ENCODE data around the gene TM7SF2. TPM values are rescaled to one million over a fixed set of nuclear protein-coding genes. Genes with fewer than 3 reads are reported as not detected.
"Not testable (repeated sequence)": the region's sequence is repeated elsewhere in the genome, so short reads cannot be mapped to it uniquely, and the experiment has no call there.

Gene TM7SF2
- polyA plus RNA-seq, 1 experiment, result 10.3 TPM

DNA sequence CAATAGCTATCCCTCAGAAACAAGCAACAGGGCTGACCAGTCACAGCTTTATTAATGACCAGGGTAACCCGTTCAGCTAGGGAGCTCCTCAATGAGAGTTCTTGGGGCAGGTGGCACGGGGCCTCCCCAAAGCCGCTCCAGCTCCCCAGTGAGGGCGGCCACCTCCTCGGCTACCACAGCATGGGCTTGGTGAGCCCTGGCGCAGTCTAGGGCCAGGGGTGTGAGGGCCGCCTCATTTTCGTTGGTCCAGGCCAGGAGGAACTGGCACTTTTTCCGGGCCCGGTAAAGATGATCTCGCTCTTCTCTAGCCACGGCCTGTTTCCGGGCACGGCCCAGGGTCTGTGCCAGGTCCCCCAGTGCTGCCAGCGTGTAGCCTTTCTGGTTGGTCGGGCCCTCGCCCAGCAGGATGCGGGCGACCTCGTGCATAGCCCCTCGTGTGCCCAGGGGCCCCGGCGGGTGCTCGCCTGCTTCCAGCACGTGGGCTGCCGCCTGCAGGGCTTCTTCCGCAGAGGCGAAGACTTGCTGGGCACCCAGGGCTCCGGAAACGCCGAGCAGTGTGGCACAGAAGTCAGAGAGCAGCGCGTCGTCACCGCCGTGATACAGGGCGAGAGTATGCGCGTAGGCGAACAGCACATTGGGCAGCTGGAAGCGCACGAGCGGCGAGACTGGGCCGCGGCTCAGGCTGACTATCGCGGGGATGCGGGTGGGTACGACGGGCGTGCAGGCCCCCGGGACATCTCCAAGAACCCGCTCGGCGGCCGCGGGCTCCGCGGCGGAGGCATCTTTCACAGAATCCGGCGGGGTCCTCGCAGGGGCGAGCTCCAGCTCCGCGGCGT lies 4.9 kb downstream of the TM7SF2 start:
- DNase-seq (ENCODE audit: low read depth, low spot score), result peak; percentile 36
- TF ChIP-seq, protein P1, sequence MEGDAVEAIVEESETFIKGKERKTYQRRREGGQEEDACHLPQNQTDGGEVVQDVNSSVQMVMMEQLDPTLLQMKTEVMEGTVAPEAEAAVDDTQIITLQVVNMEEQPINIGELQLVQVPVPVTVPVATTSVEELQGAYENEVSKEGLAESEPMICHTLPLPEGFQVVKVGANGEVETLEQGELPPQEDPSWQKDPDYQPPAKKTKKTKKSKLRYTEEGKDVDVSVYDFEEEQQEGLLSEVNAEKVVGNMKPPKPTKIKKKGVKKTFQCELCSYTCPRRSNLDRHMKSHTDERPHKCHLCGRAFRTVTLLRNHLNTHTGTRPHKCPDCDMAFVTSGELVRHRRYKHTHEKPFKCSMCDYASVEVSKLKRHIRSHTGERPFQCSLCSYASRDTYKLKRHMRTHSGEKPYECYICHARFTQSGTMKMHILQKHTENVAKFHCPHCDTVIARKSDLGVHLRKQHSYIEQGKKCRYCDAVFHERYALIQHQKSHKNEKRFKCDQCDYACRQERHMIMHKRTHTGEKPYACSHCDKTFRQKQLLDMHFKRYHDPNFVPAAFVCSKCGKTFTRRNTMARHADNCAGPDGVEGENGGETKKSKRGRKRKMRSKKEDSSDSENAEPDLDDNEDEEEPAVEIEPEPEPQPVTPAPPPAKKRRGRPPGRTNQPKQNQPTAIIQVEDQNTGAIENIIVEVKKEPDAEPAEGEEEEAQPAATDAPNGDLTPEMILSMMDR (IDR thresholded peaks at IDR 0.05; ENCODE audit: low read depth, low read length), result no peak

DNA sequence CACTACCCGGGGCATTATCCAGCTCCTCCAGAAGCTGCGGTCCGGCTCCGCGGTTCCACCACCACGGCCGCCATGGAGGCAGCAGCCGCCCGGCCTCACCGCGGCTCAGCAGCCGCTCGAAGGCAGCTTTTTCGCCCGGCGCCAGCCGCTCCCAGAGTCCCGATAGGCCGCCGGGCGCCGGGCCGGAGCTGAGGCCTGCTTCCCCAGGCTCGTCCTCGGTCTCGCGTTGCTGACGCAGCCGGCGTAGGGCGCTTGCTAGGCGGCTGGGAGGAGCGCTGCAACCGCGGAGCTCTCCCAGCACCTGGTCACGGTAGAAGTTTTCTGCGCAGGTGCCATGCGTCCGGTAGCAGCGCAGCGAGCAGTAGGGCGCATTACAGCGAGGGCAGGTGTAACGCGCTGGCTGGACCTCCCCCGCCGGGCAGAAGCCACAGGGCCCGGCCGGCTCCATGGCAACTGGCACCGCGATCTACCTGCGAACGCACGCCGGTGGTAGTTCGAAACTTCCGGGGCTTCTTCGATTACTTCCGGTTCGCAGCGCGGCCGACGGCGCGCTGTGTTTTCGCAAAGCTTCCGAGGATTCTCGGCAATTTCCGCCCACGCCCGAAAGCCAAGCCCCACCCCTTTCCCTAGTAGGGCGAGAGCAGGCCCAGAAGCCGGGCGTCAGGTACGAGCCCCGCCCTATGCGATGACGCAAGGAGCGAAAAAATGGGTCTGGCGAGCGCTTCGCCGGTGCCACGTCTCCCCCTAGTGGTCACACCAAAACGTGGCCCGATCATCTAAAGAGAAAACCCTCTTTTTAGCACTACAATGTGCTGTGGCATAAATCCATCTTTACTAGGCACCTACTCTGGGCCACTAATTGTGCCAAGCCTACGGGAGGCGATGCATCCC lies 5.8 kb downstream of the TM7SF2 start, which contains the start of gene ZNHIT2:
Gene ZNHIT2, minus strand, starts transcription at position 496 of the 891 bp plus-strand sequence. Its CDS starts 48 bp downstream, at position 448.
- POLR2A ChIA-PET, result interaction anchor here (0.5 to 2.7 kb wide), 7 partner anchors 17 to 216 kb away, joined by 3 to 14 read pairs (median 3); partner anchors contain the start of genes CAPN1, DPF2 and SYVN1
- peak; percentile 98 for DNase-seq (ENCODE audit: low read depth, low spot score)
- TF ChIP-seq, protein P1 (IDR thresholded peaks at IDR 0.05; ENCODE audit: low read depth, low read length), result peak; percentile 89
- peak within 1 kb of the TSS; percentile 73 for H3K27ac ChIP-seq (ENCODE audit: low read depth, low read length)
- H3K27me3 ChIP-seq (ENCODE audit: control insufficient read depth, insufficient read depth, low read length), result no peaks in the 10 kb centered on the region
- CTCF ChIA-PET, result interaction anchor here (0.6 to 1.2 kb wide), 8 partner anchors 13 to 249 kb away, joined by 3 to 8 read pairs (median 3); no protein-coding TSS in a partner anchor
- peak within 1 kb of the TSS; percentile 92 for H3K4me3 ChIP-seq (ENCODE audit: low read depth, low read length)
- peaks cover 3% of the 10 kb centered on the region; the same call in 1 of the 2 replicates for H3K9me3 ChIP-seq (ENCODE audit: control insufficient read depth, insufficient read depth, low read length)

More for the DNA sequence above, 4.9 kb downstream of the TM7SF2 start:
- Histone ChIP-seq H3K4me3 (ENCODE audit: low read depth, low read length) (peak overlapping the region; percentile 92), H3K27me3 (ENCODE audit: control insufficient read depth, insufficient read depth, low read length) (no peaks in the 10 kb centered on the region), H3K27ac (ENCODE audit: low read depth, low read length) (peak overlapping the region; percentile 73), H3K9me3 (ENCODE audit: control insufficient read depth, insufficient read depth, low read length) (peaks cover 3% of the 10 kb centered on the region; the same call in 1 of the 2 replicates)
- ChIA-PET POLR2A (interaction anchor here (1.0 to 2.7 kb wide), 3 partner anchors 18 to 199 kb away, joined by 3 to 14 read pairs (median 5); partner anchors contain the start of genes CAPN1 and SYVN1), CTCF (interaction anchor here (0.9 to 1.2 kb wide), 3 partner anchors 14 to 228 kb away, joined by 3 to 5 read pairs (median 3); no protein-coding TSS in a partner anchor)

DNA sequence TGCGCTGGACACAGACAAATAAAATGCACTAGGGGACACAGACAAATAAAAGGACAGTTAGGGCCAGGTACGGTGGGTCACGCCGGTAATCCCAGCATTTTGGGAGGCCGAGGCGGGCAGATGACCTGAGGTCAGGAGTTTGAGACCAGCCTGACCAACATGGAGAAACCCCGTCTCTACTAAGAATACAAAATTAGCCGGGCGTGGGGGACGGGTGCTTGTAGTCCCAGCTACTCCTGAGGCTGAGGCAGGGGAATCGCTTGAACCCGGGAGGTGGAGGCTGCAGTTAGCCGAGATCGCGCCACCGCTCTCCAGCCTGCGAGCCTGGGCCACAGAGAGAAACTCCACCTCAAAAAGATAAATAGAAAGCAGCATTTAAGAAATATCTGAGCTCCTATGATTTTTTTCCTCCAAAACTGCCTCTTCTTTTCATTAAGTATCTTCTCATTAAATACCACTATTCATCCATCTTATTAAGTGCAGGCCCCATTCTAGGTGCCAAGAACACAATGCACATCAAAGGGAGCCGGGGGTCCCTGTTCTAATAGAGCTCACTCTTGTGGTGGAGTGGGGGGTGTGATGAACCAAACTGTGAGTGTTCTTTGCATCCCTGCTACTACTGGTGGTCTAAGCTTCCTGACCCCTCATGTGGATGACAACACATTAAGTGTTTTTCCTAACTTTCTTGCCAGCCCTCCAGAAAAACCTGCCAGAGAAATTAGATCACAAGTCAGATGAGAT lies 6.6 kb downstream of the TM7SF2 start:
- ChIA-PET POLR2A (interaction anchor here (0.5 to 2.7 kb wide), 6 partner anchors 16 to 215 kb away, joined by 3 to 14 read pairs (median 4); partner anchors contain the start of genes CAPN1, DPF2 and SYVN1), CTCF (interaction anchor here (0.7 to 1.2 kb wide), 6 partner anchors 8 to 249 kb away, joined by 3 to 8 read pairs (median 3); no protein-coding TSS in a partner anchor)
- no peak for DNase-seq (ENCODE audit: low read depth, low spot score)

DNA sequence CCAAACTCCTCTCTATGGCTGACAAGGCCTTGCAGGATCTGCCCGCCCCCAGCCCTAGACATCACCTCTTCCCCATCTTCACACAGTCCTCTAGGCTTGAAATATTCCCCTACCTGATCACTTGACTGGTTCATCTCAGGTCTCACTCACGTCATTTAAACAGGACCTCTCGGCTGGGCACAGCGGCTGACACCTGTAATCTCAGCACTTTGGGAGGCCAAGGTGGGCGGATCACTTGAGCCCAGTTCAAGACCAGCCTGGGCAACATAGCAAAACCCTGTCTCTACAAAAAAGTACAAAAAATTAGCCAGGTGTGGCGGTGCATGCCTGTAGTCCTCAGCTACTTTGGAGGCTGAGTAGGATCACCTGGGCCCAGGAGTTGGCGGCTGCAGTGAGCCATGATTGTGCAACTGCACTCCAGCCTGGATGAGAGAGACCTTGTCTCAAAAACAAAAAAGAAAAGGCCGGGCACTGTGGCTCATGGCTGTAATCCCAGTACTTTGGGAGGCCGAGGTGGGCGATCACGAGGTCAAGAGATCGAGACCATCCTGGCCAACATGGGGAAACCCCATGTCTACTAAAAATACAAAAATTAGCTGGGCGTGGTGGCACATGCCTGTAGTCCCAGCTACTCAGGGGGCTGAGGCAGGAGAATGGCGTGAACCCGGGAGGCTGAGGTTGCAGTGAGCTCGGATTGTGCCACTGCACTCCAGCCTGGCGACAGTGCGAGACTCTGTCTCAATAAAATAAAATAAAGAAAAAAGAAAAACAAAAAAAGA lies 7.4 kb downstream of the TM7SF2 start:
- peak overlapping the region; percentile 2 for H3K27ac ChIP-seq (ENCODE audit: low read depth, low read length)
- POLR2A ChIA-PET, result interaction anchor here (2.7 kb wide), 1 partner anchor 15 kb away, joined by 14 read pairs; the partner anchor contains the start of gene SYVN1
- not testable (repeated sequence) for H3K9me3 ChIP-seq (ENCODE audit: control insufficient read depth, insufficient read depth, low read length); DNase-seq (ENCODE audit: low read depth, low spot score); H3K27me3 ChIP-seq (ENCODE audit: control insufficient read depth, insufficient read depth, low read length); H3K4me3 ChIP-seq (ENCODE audit: low read depth, low read length)
- CTCF ChIA-PET, result interaction anchor here (0.7 to 1.2 kb wide), 5 partner anchors 9 to 250 kb away, joined by 3 to 8 read pairs (median 3); no protein-coding TSS in a partner anchor

More for the DNA sequence above, 6.6 kb downstream of the TM7SF2 start:
- Histone ChIP-seq H3K9me3 (ENCODE audit: control insufficient read depth, insufficient read depth, low read length) (peaks cover 3% of the 10 kb centered on the region; the same call in 1 of the 2 replicates), H3K27ac (ENCODE audit: low read depth, low read length) (peak overlapping the region; percentile 31), H3K27me3 (ENCODE audit: control insufficient read depth, insufficient read depth, low read length) (no peaks in the 10 kb centered on the region), H3K4me3 (ENCODE audit: low read depth, low read length) (no peak overlapping the region)
- TF ChIP-seq, protein P1 (IDR thresholded peaks at IDR 0.05; ENCODE audit: low read depth, low read length), result no peak

Measured in AG04450 (cell line).